ENCODE results near the gene GPX6.

Gene GPX6

GRCh38 chr6:28497306-28497705 is 18.3 kb downstream of the GPX6 start:
- ChIA-PET POLR2A (interaction anchor here (0.8 kb wide), 1 partner anchor 89 kb away, joined by 3 read pairs; no protein-coding TSS in a partner anchor), CTCF (interaction anchor here (0.6 to 3.7 kb wide), 6 partner anchors 20 to 313 kb away, joined by 3 to 21 read pairs (median 8); no protein-coding TSS in a partner anchor)
- TF ChIP-seq ZBTB10 (tag by site-specific recombination; IDR thresholded peaks at IDR 0.05) (no peak), ZBTB26 (tag by site-specific recombination; optimal IDR thresholded peaks at IDR 0.05) (no peak), ZNF600 (tag by site-specific recombination; IDR thresholded peaks at IDR 0.05) (no peak), ZBTB20 (tag by site-specific recombination; IDR thresholded peaks at IDR 0.05) (no peak), PATZ1 (tag by site-specific recombination; IDR thresholded peaks at IDR 0.05) (no peak), PRDM2 (tag by site-specific recombination; IDR thresholded peaks at IDR 0.05; ENCODE audit: borderline replicate concordance) (no peak), ZNF114 (tag by site-specific recombination; IDR thresholded peaks at IDR 0.05) (no peak), ZNF184 (tag by site-specific recombination; IDR thresholded peaks at IDR 0.05) (no peak), ZNF280C (tag by site-specific recombination; IDR thresholded peaks at IDR 0.05) (no peak), BCL11A (tag by site-specific recombination; IDR thresholded peaks at IDR 0.05; ENCODE audit: low read depth) (no peak), ZNF18 (tag by site-specific recombination; IDR thresholded peaks at IDR 0.05) (no peak), ZNF571 (tag by site-specific recombination; IDR thresholded peaks at IDR 0.05) (no peak), ZNF792 (tag by site-specific recombination; IDR thresholded peaks at IDR 0.05) (no peak), ZNF311 (tag by site-specific recombination; IDR thresholded peaks at IDR 0.05; ENCODE audit: borderline replicate concordance) (no peak), ZFP3 (tag by site-specific recombination; IDR thresholded peaks at IDR 0.05; ENCODE audit: low read depth) (no peak), ZNF768 (tag by site-specific recombination; IDR thresholded peaks at IDR 0.05) (no peak), ZNF138 (tag by site-specific recombination; IDR thresholded peaks at IDR 0.05; ENCODE audit: borderline replicate concordance) (no peak), ZEB2 (tag by site-specific recombination; IDR thresholded peaks at IDR 0.05) (no peak)
- Histone ChIP-seq H3K4me3 (ENCODE audit: low read depth, low read length) (no peak overlapping the region), H3K9me3 (ENCODE audit: control insufficient read depth, insufficient read depth, low read depth, low read length) (no peaks in the 10 kb centered on the region), H3K27ac (ENCODE audit: extremely low read depth, low read depth, low read length) (no peak overlapping the region), H3K4me1 (ENCODE audit: control insufficient read depth, insufficient read depth, low read length) (no peaks in the 10 kb centered on the region), H3K36me3 (ENCODE audit: control insufficient read depth in 2 of 2, insufficient read depth in 1 of 2, low read length in 2 of 2) (no peaks in the 10 kb centered on the region)
